Activated naive CD4-positive, alpha-beta T cell treated with anti-CD3 and anti-CD28 coated beads, Interleukin-2, amount 50 U/mL, for 16 hours (primary cell): ENCODE data around the gene CCDC192.

ENCODE experiments used
- DNase-seq: peaks from one replicate; pipeline ENCODE4 v3.0.0-alpha.2; 2020

The CCDC192 gene

DNA sequence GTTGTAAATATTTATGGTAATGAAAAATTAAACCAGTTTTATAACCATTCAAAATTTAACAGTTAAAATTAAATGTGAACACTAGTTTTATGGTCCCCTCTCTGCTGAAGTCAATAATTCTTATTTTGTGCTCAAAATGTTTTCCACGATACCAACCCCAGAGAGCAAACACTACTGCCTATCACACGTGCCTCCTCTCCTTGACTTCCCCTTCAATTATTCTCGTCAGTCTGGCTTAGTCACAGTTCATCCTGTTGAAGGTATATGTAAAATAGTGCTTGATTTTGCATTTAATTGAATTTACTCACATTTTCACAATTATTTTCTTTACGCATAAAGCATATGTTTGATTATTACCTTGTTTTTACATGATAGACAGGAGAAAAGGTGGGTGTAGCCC, 148.8 kb downstream of the CCDC192 start:
- no peak for DNase-seq

DNA sequence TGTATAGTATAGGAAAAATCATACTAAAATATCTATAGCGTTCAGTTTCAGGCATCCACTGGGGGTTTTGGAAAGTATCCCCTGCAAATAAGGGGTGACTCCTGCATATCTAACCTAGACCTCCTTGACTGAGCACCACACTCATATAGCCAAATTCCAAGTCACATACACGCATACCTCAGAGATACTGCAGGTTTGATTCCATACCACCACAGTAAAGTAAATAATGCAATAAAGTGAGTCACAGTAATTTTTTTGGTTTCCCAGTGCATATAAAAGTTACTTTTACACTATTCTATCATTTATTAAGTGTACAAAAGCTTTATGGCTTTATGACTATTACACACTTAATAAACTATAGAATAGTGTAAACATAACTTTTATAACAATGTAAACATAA, 151.3 kb downstream of the CCDC192 start:
- DNase-seq, result no peak

DNA sequence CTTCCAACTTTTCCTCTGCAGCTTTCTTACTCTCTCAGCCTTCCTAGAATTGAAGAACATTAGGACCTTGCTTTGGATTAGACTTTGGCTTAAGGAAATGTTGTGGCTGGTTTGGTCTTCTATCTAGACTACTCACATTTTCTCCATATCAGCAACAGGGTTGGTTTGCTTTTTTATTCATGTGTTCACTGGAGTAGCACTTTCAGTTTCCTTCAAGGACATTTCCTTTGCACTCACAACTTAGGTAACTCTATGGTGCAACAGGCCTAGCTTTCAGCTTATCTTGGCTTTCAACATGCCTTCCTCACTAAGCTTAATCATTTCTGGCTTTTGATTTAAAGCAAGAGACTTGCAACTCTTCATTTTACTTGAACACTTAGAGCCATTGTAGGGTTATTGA, 153.1 kb downstream of the CCDC192 start:
- DNase-seq, result no peak

- no peak for DNase-seq
Measured at GRCh38 chr5:127858116-127858784, 155.1 kb downstream of the CCDC192 start.

DNA sequence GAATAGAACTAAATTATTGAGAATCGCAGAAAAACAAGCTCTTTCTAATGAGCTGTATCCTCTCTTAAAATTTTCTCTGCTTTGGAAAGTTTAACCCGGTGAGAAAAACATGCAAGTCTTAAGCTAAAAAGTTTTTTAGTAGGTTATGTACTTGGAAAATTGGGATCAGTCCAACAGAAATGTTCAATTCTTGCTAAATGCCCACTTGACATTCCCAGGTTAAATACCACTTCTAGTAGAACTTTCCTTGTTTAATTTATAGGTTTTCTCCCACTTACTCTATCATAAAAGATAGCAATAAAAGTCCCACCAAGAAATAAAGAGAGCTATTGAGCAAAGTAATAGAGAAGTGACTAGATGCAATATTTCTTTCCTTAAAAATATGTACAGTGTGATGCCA, 157.1 kb downstream of the CCDC192 start:
- no peak for DNase-seq

DNA sequence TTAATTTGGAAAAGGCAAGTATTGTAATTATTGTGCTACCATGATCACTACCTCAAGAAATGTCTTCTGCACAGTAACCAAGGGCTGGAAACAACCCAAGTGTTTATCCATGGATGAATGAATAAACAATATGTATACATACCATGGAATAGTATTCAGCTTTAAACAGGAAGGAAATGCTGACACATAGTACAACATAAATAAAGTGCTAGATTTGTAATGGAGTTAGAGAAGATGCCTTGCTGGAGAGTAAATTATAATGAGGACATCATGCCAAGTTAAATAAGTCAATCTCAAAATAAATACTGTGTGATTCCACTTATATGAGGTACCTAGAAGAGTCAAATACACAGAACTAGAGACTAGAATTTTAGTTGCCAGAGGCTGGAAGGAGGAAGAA, 160.0 kb downstream of the CCDC192 start:
- no peak for DNase-seq

DNA sequence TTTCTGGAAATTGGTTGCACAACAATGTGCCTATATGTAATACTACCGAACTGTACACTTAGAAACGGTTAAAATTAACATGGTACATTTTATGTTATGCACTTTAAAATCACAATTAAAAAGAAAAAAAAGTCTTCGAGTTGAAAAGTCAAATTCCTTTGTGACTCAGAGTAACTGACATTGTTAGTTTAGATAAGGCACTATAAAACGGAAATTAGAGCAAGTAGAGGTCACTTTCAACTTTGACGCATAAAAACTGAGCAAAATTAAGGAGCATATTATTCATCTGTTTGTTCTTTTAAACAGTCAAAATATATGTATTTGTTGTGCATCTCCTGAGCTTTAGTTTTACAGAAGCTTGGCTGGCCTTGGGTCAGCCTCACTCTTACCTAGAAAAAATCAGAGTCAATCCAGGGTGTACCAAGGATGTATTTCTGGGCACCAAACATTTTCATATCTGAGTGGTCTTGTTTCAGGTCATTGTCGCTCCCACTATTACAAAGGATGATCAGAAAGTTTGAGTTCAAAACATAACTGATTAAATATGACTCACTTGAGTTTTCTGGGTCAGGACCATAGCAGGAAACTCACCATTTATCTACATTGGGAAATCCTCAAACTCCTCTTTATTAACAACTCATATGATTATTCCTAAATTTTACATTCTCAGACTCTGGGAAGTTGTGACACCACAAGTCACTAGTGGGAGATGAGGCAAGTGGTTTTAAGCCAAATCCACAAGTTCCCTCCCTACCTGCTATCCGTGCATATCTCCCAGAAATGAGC, 160.6 kb downstream of the CCDC192 start:
- DNase-seq, result no peak

GRCh38 chr5:127864511-127864910, 161.3 kb downstream of the CCDC192 start:
- DNase-seq, result no peak

DNA sequence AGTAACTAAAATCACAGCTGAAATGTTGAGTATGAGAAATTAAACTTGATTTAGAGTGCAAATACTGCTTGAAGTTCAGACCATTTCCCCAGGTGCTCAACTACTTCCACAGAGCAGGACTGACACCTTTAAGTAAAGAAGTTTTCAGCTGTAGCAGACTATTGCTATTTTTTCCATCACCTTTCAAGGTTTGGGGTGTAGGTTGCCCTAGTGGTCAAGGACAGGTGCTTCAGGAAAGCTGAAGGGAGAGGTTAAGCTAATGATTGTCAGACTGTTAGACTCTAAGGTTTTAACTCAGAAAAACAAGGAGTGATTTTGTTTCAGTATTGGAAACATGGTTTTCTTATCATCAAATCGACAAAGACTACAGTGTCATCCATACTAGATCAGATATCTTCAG, 162.1 kb downstream of the CCDC192 start:
- DNase-seq, result no peak

GRCh38 chr5:127867022-127867783, 164.0 kb downstream of the CCDC192 start:
- DNase-seq, result no peak

GRCh38 chr5:127870914-127871313, 167.7 kb downstream of the CCDC192 start:
- no peak for DNase-seq

- no peak for DNase-seq
Measured at GRCh38 chr5:127871503-127872153, 168.4 kb downstream of the CCDC192 start.

DNA sequence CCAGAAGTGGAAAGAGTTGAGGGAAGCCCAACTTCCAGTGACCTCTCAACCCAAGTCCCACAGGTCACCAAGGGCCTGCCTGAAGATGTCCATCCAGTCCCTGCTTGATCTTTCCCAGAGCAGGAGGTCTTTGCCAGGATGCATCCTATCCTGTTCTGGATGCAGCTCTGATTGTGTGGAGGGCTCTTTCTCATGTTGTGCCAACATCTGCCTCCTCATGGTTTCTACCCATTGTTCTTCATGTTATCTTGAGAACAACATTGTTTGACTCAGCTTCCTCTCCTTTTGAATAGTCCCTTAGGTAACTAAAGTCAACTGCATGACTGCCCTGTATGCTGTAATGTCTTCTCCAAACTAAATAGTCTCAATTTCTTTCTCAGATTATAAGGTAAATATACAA, 169.3 kb downstream of the CCDC192 start:
- no peak for DNase-seq

DNA sequence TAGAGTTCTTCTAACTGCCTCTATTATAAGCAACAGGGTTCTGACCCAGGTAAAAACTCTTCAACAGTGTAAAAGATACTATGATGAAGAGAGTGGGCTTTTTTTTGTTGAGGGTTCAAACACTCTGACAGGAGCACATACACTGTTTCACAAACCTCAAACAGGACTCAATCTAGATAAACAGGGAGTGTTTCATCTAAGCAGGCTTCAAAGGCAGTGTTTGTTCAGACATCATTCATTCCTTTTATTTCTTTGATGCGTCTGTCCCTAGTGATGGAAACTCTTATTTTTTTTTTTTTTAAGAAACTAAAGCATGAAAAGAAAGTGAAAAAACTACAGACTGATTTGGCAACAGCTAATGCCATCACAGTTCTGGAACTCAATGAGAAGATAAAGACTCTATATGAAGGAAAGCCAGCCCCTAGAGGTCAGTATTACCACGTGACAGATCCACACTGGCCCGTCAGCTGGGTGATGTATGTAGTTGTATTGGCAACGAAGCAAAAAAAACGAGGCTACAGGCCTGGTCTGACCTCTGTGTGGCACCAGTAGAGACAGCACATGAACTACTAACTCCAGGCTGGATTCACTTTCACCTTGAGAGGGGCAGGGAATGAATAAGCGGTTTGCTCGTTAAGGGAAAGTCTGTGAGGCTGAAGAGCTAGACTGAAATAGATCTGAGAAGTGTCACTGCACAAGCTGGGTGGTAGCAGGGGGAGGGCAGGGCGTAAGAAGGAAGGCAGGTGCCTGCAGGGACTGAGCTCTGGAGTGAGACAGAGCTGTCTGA, 172.2 kb downstream of the CCDC192 start:
- DNase-seq, result peak; percentile 11

GRCh38 chr5:127876384-127876783, 173.2 kb downstream of the CCDC192 start:
- no peak for DNase-seq

GRCh38 chr5:127878174-127878750, 175.1 kb downstream of the CCDC192 start:
- no peak for DNase-seq

- no peak for DNase-seq
Measured at GRCh38 chr5:127884416-127884815, 181.2 kb downstream of the CCDC192 start.

DNA sequence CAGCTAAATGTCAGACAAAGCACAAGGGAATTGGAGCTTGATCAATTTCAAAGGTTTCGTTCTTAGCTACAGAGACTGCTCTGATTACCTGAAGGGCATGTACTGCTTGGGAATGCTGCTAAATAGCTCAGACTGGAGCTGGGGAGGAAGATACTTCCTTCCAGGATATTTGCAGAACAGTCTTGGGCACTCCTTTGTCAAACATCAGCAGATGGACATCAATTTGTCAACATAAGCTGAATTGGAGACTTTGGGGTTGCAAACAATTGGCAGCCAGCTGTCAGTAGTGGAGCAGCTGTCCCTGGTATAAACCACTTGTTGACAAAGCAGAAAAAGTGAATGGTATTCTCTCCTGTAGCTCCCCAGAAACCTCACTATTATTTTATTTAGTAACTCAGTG, 182.0 kb downstream of the CCDC192 start:
- DNase-seq, result no peak

DNA sequence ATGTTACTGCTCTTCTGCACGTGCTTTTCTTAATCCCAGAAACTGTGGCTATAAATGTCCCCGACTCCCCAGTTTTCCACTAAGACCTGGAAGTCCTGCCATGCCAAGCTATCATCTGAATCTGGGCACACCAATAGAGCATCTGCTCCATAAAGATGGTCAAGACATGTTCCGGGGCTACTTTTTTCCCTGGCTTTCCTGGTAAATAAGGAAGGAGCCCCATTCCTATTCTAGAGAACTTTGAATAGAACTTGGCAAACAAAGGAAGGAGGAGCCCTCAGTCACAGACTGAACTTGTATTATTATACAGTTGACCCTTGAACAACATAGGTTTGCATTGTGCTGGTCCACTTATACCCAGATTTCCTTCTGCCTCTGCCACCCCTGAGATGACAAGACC, 182.9 kb downstream of the CCDC192 start:
- no peak for DNase-seq

DNA sequence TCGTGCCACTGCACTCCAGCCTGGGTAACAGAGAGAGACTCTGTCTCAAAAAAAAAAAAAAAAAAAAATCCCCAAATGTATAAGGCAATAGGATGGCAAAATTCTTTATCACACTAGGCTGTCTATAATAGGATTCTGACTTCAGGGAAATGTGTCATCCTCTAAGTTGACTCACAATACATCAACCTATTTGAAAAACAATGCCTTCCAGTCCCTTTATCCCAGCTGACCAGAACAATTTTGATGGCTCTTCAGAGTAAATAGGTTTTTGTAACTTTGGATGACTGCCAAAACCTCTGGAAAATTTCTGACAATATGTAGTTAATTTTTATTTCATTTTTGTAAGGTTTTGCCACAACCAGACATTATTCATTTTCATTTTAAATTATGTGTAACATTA, 184.1 kb downstream of the CCDC192 start:
- DNase-seq, result no peak

GRCh38 chr5:127891942-127892341, 188.8 kb downstream of the CCDC192 start:
- DNase-seq, result no peak
